HepG2 (cell line): Measurements from ENCODE around the gene RERE. TPM values are rescaled to one million over a fixed set of nuclear protein-coding genes. Genes with fewer than 3 reads are reported as not detected.

Source experiments
- ETV5 ChIP-seq: IDR thresholded peaks from 2 replicates; pipeline ENCODE4 v1.6.1; 2018; ENCODE audit warnings: missing biosample characterization, missing genetic modification reagents, inconsistent platforms, borderline replicate concordance
- FOXO4 ChIP-seq: sonication (generic); formaldehyde crosslinking; conservative IDR thresholded peaks from 2 replicates; pipeline ENCODE4 v1.8.1; 2023; ENCODE audit warnings: missing genetic modification reagents
- HOXA9 ChIP-seq: sonication (generic); formaldehyde crosslinking; IDR thresholded peaks from 2 replicates; pipeline ENCODE4 v1.8.1; 2022; ENCODE audit warnings: missing genetic modification reagents, mild to moderate bottlenecking, moderate library complexity, borderline replicate concordance
- KIAA2018 ChIP-seq: sonication (generic); formaldehyde crosslinking; IDR thresholded peaks from 2 replicates; pipeline ENCODE4 v1.5.0; 2020; ENCODE audit warnings: mild to moderate bottlenecking, missing genetic modification reagents, borderline replicate concordance
- MAZ ChIP-seq, 2 experiments: sonication (generic) in 1 of 2; formaldehyde crosslinking in 1 of 2; IDR thresholded peaks; 2 replicates each; pipeline versions ENCODE4 v1.5.0 to v1.6.1; 2012 to 2020; ENCODE audit warnings: low read depth in 2 of 2, mild to moderate bottlenecking in 2 of 2, borderline replicate concordance in 1 of 2, improper control_type of control experiment in 1 of 2, low read length in 1 of 2, missing genetic modification reagents in 1 of 2, moderate library complexity in 1 of 2
- NFYB ChIP-seq: sonication (generic); formaldehyde crosslinking; IDR thresholded peaks from 2 replicates; pipeline ENCODE4 v1.4.0; 2020; ENCODE audit warnings: missing genetic modification reagents
- PATZ1 ChIP-seq: sonication (generic); formaldehyde crosslinking; IDR thresholded peaks from 2 replicates; pipeline ENCODE4 v1.4.0; 2020; ENCODE audit warnings: missing genetic modification reagents
- SOX6 ChIP-seq, 2 experiments: fragments of 450-650 bp in 1 of 2; sonication (generic) in 1 of 2; formaldehyde crosslinking in 1 of 2; IDR thresholded peaks; 2 replicates each; pipeline versions ENCODE4 v1.4.0 to v1.6.1; 2017 to 2020; ENCODE audit warnings: antibody characterized with exemption in 1 of 2, mild to moderate bottlenecking in 1 of 2, missing genetic modification reagents in 1 of 2
- TEAD3 ChIP-seq: optimal IDR thresholded peaks from 2 replicates; pipeline ENCODE3; 2016; ENCODE audit warnings: borderline replicate concordance
- ZMYM4 ChIP-seq: sonication (generic); formaldehyde crosslinking; IDR thresholded peaks from 2 replicates; pipeline ENCODE4 v1.8.1; 2023; ENCODE audit warnings: mild to moderate bottlenecking, missing genetic modification reagents
- ZNF430 ChIP-seq: sonication (generic); formaldehyde crosslinking; IDR thresholded peaks from 2 replicates; pipeline ENCODE4 v1.9.0; 2021; ENCODE audit warnings: mild to moderate bottlenecking, missing genetic modification reagents
- ZNF567 ChIP-seq: sonication (generic); formaldehyde crosslinking; IDR thresholded peaks from 2 replicates; pipeline ENCODE4 v1.8.1; 2023; ENCODE audit warnings: mild to moderate bottlenecking, missing genetic modification reagents, borderline replicate concordance
- ZNF790 ChIP-seq: sonication (generic); formaldehyde crosslinking; IDR thresholded peaks from 2 replicates; pipeline ENCODE4 v1.8.0; 2022; ENCODE audit warnings: missing genetic modification reagents, mild to moderate bottlenecking, borderline replicate concordance
- polyA plus RNA-seq, 8 experiments: library from polyadenylated mRNA; depleted of rRNA in 3 of 8; stranded (reverse) in 7 of 8; unstranded in 1 of 8; fragments of >200 nt; fragmentation: Illumina TruSeq in 4 of 8; extraction: Trizol in 4 of 8; gene quantifications; 2 replicates each; pipeline versions ENCODE4 v1.2.1 to v1.2.3, GENCODE V29; 2011 to 2016; ENCODE audit warnings: low read depth in 4 of 8, missing spikeins in 1 of 8, mixed read lengths in 1 of 8; ENCODE audit not compliant: insufficient read depth in 1 of 8
- total RNA-seq, 5 experiments: library from RNA; depleted of rRNA; stranded (reverse); fragments of >200 nt; fragmentation: Illumina TruSeq; extraction: Trizol; gene quantifications; 2 replicates each; pipeline ENCODE4 v1.2.3, GENCODE V29; 2016; ENCODE audit warnings: low read depth in 1 of 5
- TF ChIP-seq, protein P1 (sequence below): sonication (generic); formaldehyde crosslinking; IDR thresholded peaks from 2 replicates; pipeline ENCODE4 v1.4.0; 2020; ENCODE audit warnings: mild to moderate bottlenecking, missing genetic modification reagents

Gene RERE
- total and polyA plus RNA-seq, 2 of the 13 experiments (the other 11 are each of a cell fraction or from before 2014, with no cell fraction given): 18.3 to 21.9 TPM

- no peak for TF ChIP-seq KIAA2018 (CRISPR knock-in tag)
- TF ChIP-seq ZNF430: no peak
- TF ChIP-seq TEAD3 (CRISPR knock-in tag): no peak
- TF ChIP-seq ZNF567 (CRISPR knock-in tag): 0 out of 2 replicates have a peak, but pooled peaks have one; percentile 10
- 0 out of 2 replicates have a peak, but pooled peaks have one; percentile 36 for TF ChIP-seq ZNF790
- 0 out of 2 replicates have a peak, but pooled peaks have one; percentile 65 for TF ChIP-seq ETV5
- TF ChIP-seq PATZ1 (CRISPR knock-in tag): peak; percentile 73
- TF ChIP-seq NFYB (CRISPR knock-in tag): no peak; the same call in 1 of the 2 replicates
- TF ChIP-seq MAZ (IDR thresholded peaks at IDR 0.05; ENCODE audit: borderline replicate concordance, low read depth, low read length): no peak
- peak; percentile 24; the same call in 1 of the 2 replicates for TF ChIP-seq MAZ (CRISPR knock-in tag; IDR thresholded peaks at IDR 0.05; ENCODE audit: low read depth)
- TF ChIP-seq, protein P1, sequence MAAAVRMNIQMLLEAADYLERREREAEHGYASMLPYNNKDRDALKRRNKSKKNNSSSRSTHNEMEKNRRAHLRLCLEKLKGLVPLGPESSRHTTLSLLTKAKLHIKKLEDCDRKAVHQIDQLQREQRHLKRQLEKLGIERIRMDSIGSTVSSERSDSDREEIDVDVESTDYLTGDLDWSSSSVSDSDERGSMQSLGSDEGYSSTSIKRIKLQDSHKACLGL (CRISPR knock-in tag): no peak
- TF ChIP-seq HOXA9 (CRISPR knock-in tag): peak; percentile 66; the same call in 1 of the 2 replicates
- 0 out of 2 replicates have a peak, but pooled peaks have one; percentile 31 for TF ChIP-seq FOXO4 (CRISPR knock-in tag)
- peak; percentile 49 for TF ChIP-seq ZMYM4 (CRISPR knock-in tag)
- no peak for TF ChIP-seq SOX6 (IDR thresholded peaks at IDR 0.05)
- TF ChIP-seq SOX6 (CRISPR knock-in tag; IDR thresholded peaks at IDR 0.05): peak; percentile 19; the same call in 1 of the 2 replicates
Observed at GRCh38 chr1:8423692-8424538, 393.5 kb downstream of the RERE start (continued).
